SU-DHL-6 (cell line): Measurements from ENCODE around the gene CLDN12.

ENCODE experiments used
- H2AFZ ChIP-seq: fragments of 200-600 bp; sonication (generic); 2 replicates; pipeline ENCODE4 v1.6.1; 2014; ENCODE audit warnings: low read depth, mild to moderate bottlenecking, moderate library complexity, mixed read lengths, antibody characterized with exemption, low read length; ENCODE audit not compliant: severe bottlenecking
- H3F3A ChIP-seq: fragments of 200-600 bp; shearing (Covaris generic); 2 replicates; pipeline ENCODE4 v1.6.0; 2016; ENCODE audit warnings: antibody characterized with exemption, mild to moderate bottlenecking; ENCODE audit not compliant: insufficient read depth
- H3K27ac ChIP-seq: fragments of 200-600 bp; sonication (generic); 2 replicates; pipeline ENCODE4 v1.5.1; 2016; ENCODE audit warnings: low read depth, mild to moderate bottlenecking, low read length, moderate library complexity, mixed read lengths
- H3K27me3 ChIP-seq: fragments of 200-600 bp; sonication (generic), shearing (Covaris generic); 2 replicates; pipeline ENCODE4 v1.6.0; 2014; ENCODE audit warnings: mild to moderate bottlenecking, low read length
- H3K36me3 ChIP-seq: fragments of 200-600 bp; sonication (generic); 2 replicates; pipeline ENCODE4 v1.6.1; 2014; ENCODE audit warnings: mild to moderate bottlenecking, low read length, mixed read lengths
- H3K4me2 ChIP-seq: fragments of 300-600, 200-600 bp; shearing (Covaris generic), sonication (generic); 2 replicates; pipeline ENCODE4 v1.6.0; 2014; ENCODE audit warnings: low read length, low read depth, mild to moderate bottlenecking; ENCODE audit not compliant: poor library complexity, severe bottlenecking
- H3K4me3 ChIP-seq: fragments of 200-600 bp; sonication (generic); 2 replicates; pipeline ENCODE4 v1.5.1; 2014; ENCODE audit warnings: antibody characterized with exemption, low read length, mild to moderate bottlenecking, mixed read lengths; ENCODE audit not compliant: insufficient read depth, poor library complexity, severe bottlenecking
- H3K79me2 ChIP-seq: fragments of 200-600 bp; sonication (generic); 2 replicates; pipeline ENCODE4 v1.6.1; 2014; ENCODE audit warnings: mild to moderate bottlenecking, low read length, moderate library complexity; ENCODE audit not compliant: insufficient read depth
- H3K9ac ChIP-seq: fragments of 200-600 bp; sonication (generic); 2 replicates; pipeline ENCODE4 v1.7.0; 2014; ENCODE audit warnings: mild to moderate bottlenecking, low read length
- H3K9me2 ChIP-seq: fragments of 200-600 bp; sonication (generic); replicated peaks from 2 replicates; pipeline ENCODE4 v1.6.1; 2014; ENCODE audit warnings: low read length; ENCODE audit not compliant: insufficient read depth
- H3K9me3 ChIP-seq: fragments of 200-600 bp; sonication (generic); 2 replicates; pipeline ENCODE4 v1.6.1; 2014; ENCODE audit warnings: low read length, mixed read lengths; ENCODE audit not compliant: insufficient read depth
- H4K20me1 ChIP-seq: fragments of 200-600 bp; sonication (generic); 2 replicates; pipeline ENCODE4 v1.6.1; 2014; ENCODE audit warnings: low read depth, mild to moderate bottlenecking, antibody characterized with exemption, low read length, moderate library complexity, mixed read lengths
- CTCF ChIP-seq: fragments of 200-600 bp; sonication (generic); IDR thresholded peaks from one replicate; pipeline ENCODE4 v1.5.1; 2017; ENCODE audit warnings: antibody characterized with exemption, mild to moderate bottlenecking, low read length, moderate library complexity; ENCODE audit not compliant: insufficient read depth, poor library complexity, severe bottlenecking
- EZH2phosphoT487 ChIP-seq: fragments of 200-600 bp; sonication (generic), shearing (Covaris generic); conservative IDR thresholded peaks from 2 replicates; pipeline ENCODE4 v1.6.1; 2018; ENCODE audit warnings: mild to moderate bottlenecking, antibody characterized with exemption, low read length, moderate library complexity, mixed read lengths

CLDN12 gene

DNA sequence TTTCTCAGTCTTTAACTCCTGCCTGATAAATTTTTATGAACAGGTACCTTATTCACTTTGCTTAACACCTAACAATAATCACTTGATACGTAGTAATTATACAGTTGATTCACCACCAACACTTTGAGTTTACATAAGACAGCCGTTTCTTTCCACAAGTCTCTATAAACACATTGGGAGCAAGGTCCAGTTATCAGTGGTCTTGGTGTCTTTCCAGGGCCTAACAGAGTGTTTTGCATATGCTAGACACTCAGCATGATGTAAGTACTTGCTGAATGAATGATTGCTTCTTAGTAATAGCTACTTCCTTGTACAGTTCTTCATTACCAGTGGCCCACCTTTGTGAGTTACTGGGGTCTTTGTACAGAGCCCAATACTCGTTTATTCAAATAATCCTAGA, 6.4 kb downstream of the CLDN12 start:
- no peak overlapping the region for H3K27ac ChIP-seq
- H3K27me3 ChIP-seq = no peaks in the 10 kb centered on the region
- no peak overlapping the region for H2AFZ ChIP-seq
- TF ChIP-seq CTCF (no peak), EZH2phosphoT487 (no peak)
- no peaks in the 10 kb centered on the region for H3K79me2 ChIP-seq
- H3K4me2 ChIP-seq = no peak overlapping the region
- peaks cover 5% of the 10 kb centered on the region; the same call in 1 of the 2 replicates for H3K36me3 ChIP-seq
- H3K4me3 ChIP-seq = no peak overlapping the region
- no peak overlapping the region for H3K9ac ChIP-seq
- no peaks in the 10 kb centered on the region for H3K9me2 ChIP-seq
- H3K9me3 ChIP-seq = no peaks in the 10 kb centered on the region
- H4K20me1 ChIP-seq = no peaks in the 10 kb centered on the region
- H3F3A ChIP-seq = peaks cover 2% of the 10 kb centered on the region; the same call in 1 of the 2 replicates

GRCh38 chr7:90411510-90411909, 8.2 kb downstream of the CLDN12 start:
- H3K9me3 ChIP-seq = no peaks in the 10 kb centered on the region
- no peaks in the 10 kb centered on the region for H3F3A ChIP-seq
- no peaks in the 10 kb centered on the region for H3K79me2 ChIP-seq
- H3K4me2 ChIP-seq = no peak overlapping the region
- H3K9me2 ChIP-seq = no peaks in the 10 kb centered on the region
- H4K20me1 ChIP-seq = no peaks in the 10 kb centered on the region
- H3K36me3 ChIP-seq = peaks cover 5% of the 10 kb centered on the region; the same call in 1 of the 2 replicates
- no peak overlapping the region for H3K4me3 ChIP-seq
- H2AFZ ChIP-seq = no peak overlapping the region
- TF ChIP-seq CTCF = no peak
- TF ChIP-seq EZH2phosphoT487 = no peak
- H3K27me3 ChIP-seq = no peaks in the 10 kb centered on the region
- no peak overlapping the region for H3K9ac ChIP-seq
- H3K27ac ChIP-seq = no peak overlapping the region

- Histone ChIP-seq H4K20me1 (no peaks in the 10 kb centered on the region), H3K9me2 (no peaks in the 10 kb centered on the region), H3K9me3 (no peaks in the 10 kb centered on the region), H3K27ac (no peak overlapping the region), H3K4me2 (no peak overlapping the region), H2AFZ (no peak overlapping the region), H3K4me3 (no peak overlapping the region), H3K9ac (no peak overlapping the region), H3F3A (no peaks in the 10 kb centered on the region), H3K27me3 (no peaks in the 10 kb centered on the region), H3K36me3 (peaks cover 5% of the 10 kb centered on the region; the same call in 1 of the 2 replicates), H3K79me2 (no peaks in the 10 kb centered on the region)
- TF ChIP-seq EZH2phosphoT487 = no peak
- peak; percentile 58 for TF ChIP-seq CTCF
These were observed 9.4 kb downstream of the CLDN12 start for GRCh38 chr7:90412458-90413184.
